ENCODE measurements around the gene TRIM27. TPM values are rescaled to one million over a fixed set of nuclear protein-coding genes. Genes with fewer than 3 reads are reported as not detected.
"Not testable (repeated sequence)": the region's sequence is repeated elsewhere in the genome, so short reads cannot be mapped to it uniquely, and the experiment has no call there.

TRIM27 gene
- total RNA-seq, 2 donors from 2014 or later: 34.4 to 51.2 TPM

DNA sequence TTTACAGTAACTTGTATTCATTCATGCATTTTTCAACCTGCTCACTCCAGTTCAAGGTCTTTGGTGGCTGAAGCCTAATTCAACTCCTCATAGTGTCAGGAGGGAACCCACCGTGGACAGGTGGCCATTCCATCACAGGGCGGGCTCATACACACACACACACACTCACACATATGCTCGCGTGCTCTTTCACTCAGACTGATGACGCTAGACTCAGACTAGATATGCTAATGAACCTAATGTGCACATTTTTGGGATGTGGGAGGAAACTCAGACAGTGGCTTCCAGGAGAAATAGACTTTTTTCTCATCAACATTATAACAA, 56.7 kb downstream of the TRIM27 start:
- peaks cover 27% of the 10 kb centered on the region for H3K36me3 Mint-ChIP-seq (ENCODE audit: low read depth)
- peaks cover 22% of the 10 kb centered on the region for H3K4me1 Mint-ChIP-seq
- ATAC-seq (replicated peaks): peak; percentile 42
- H3K27ac Mint-ChIP-seq: peak overlapping the region; percentile 8
- no peaks in the 10 kb centered on the region for H3K27me3 Mint-ChIP-seq
- H3K4me3 Mint-ChIP-seq: peak overlapping the region; percentile 97
- peaks cover 12% of the 10 kb centered on the region for H3K9me3 Mint-ChIP-seq

DNA sequence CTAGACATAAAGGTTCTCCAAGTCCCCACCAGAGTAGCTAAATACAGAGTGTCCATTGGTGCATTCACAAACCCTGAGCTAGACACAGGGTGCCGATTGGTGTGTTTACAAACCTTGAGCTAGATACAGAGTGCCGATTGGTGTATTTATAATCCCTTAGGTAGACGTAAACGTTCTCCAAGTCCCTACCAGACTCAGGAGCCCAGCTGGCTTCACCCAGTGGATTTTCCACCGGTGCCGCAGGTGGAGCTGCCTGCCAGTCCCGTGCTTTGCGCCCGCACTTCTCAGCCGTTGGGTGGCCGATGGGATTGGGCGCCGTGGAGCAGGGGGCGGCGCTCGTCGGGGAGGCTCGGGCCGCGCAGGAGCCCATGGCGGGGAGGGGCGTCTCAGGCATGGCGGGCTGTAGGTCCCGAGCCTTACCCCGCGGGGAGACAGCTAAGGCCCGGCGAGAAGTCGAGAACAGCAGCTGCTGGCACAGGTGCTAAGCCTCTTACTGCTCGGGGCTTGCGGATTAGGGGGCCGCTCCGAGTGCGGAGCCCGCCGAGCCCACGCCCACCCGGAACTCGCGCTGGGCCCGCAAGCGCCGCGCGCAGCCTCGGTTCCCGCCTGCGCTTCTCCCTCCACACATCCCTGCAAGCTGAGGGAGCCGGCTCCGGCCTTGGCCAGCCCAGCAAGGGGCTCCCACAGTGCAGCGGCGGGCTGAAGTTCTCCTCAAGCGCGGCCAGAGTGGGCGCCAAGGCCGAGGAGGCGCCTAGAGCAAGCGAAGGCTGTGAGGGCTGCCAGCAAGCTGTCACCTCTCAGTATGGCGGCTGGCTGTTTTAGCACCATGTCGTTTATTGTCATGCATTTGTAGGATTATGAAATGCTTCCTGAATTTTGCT, 57.3 kb downstream of the TRIM27 start:
- ATAC-seq (replicated peaks): peak; percentile 62
- peaks cover 22% of the 10 kb centered on the region for H3K4me1 Mint-ChIP-seq
- H3K4me3 Mint-ChIP-seq: peak overlapping the region; percentile 97

DNA sequence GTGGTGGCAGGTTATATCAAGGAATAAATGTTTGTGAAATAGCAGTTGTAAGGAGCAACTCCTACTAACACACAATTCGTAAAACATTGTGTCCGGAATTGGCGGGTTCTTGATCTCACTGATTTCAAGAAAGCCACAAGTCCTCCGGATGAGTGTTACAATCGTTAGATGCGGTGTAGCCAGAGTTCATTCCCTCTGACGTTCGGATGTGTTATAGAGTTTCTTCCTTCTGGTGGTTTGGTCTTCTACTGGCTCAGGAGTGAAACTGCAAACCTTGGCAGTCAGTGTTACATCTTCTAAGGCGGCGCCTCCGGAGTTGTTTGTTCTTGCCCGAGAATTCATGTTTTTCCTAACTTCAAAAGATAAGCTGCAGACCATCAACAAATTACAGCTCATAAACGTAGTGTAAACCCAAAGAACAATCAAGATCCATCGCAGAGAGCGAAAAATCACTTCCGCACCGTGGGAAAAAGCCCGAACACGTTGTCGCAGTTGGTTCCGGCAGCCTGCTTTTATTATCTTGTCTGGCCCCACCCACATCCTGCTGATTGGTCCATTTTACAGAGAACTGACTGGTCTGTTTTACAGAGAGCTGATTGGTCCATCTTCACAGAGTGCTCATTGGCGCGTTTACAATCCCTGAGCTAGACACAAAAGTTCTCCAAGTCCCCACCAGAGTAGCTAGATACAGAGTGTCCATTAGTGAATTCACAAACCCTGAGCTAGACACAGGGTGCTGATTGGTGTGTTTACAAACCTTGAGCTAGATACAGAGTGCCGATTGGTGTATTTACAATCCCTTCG, 58.2 kb downstream of the TRIM27 start:
- ATAC-seq (replicated peaks): peak; percentile 23
- no peaks in the 10 kb centered on the region for H3K27me3 Mint-ChIP-seq
- peaks cover 22% of the 10 kb centered on the region for H3K4me1 Mint-ChIP-seq
- H3K36me3 Mint-ChIP-seq (ENCODE audit: low read depth): peaks cover 27% of the 10 kb centered on the region
- peaks cover 12% of the 10 kb centered on the region for H3K9me3 Mint-ChIP-seq
- H3K27ac Mint-ChIP-seq: peak overlapping the region; percentile 92
- peak overlapping the region; percentile 97 for H3K4me3 Mint-ChIP-seq

More for the DNA sequence above, 57.3 kb downstream of the TRIM27 start:
- H3K9me3 Mint-ChIP-seq: peaks cover 12% of the 10 kb centered on the region
- not testable (repeated sequence) for H3K27me3 Mint-ChIP-seq
- H3K27ac Mint-ChIP-seq: peak overlapping the region; percentile 92
- peaks cover 27% of the 10 kb centered on the region for H3K36me3 Mint-ChIP-seq (ENCODE audit: low read depth)

DNA sequence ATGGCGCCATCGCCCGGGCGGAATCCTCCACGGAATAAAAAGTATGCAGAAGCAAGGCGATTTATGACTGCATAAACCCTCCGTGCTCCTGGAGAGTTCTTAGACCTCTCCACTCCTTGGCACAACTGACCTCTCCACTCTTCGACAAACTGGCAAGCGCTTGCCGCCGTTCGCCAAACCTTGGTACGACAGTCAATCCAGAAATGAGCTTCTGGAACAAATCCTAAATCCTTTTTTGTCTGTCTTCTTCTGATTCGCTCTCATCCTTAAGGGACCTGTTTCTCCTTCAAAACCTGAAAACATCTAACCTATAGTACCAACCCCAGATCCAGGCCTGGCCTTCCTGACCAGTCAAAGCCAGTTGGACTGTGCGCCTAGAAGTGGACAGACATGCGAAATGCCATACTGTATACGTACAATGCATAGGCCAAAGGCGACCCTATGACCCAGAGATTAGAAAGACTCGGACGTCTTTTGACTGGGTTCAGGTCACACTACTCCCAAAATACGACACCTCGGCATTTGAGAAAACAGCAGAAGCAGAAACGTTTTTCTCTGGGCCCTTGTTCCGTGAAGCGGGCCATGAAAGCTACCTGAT, 59.4 kb downstream of the TRIM27 start:
- H3K9me3 Mint-ChIP-seq: peaks cover 12% of the 10 kb centered on the region
- peak overlapping the region; percentile 97 for H3K4me3 Mint-ChIP-seq
- no peaks in the 10 kb centered on the region for H3K27me3 Mint-ChIP-seq
- peak overlapping the region; percentile 100 for H3K27ac Mint-ChIP-seq
- peaks cover 22% of the 10 kb centered on the region for H3K4me1 Mint-ChIP-seq
- peaks cover 27% of the 10 kb centered on the region for H3K36me3 Mint-ChIP-seq (ENCODE audit: low read depth)
- no peak for ATAC-seq (replicated peaks)

DNA sequence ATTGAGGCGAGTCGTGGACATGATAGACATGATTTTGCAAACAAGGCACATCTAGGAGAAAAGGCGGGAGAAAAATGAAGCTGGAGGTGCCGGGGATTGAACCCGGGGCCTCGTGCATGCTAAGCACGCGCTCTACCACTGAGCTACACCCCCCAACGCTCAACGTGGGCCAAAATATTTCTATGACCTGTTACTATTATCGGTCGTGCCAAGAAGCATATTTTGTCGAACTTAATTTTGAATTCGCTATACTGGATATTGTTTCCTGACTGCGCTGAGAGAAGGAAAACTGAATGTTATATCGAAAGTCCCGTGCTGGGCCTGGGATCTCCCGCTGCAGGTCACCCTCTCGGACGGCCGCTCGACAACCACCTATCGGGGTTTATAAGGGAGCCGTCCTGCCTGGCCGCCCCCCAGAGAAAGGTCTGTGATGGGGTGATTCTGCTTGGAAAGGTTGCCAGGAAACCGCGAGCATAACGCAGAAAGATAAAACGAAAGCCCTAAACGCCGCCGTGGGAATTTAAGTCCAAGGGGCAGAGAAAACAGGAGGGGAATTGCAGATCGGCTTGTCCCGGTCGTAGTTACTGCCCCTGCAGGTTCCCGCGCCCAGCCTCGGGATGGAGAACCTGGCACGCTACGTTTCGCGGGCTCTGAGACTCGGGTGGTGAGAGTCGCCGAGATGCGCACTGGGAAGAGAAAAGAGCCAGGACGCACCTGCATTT, 60.0 kb downstream of the TRIM27 start:
- H3K9me3 Mint-ChIP-seq: peaks cover 12% of the 10 kb centered on the region
- H3K4me1 Mint-ChIP-seq: peaks cover 22% of the 10 kb centered on the region
- peak overlapping the region; percentile 97 for H3K4me3 Mint-ChIP-seq
- H3K27me3 Mint-ChIP-seq: no peaks in the 10 kb centered on the region
- H3K36me3 Mint-ChIP-seq (ENCODE audit: low read depth): peaks cover 27% of the 10 kb centered on the region
- peak; percentile 66 for ATAC-seq (replicated peaks)
- H3K27ac Mint-ChIP-seq: peak overlapping the region; percentile 100

GRCh38 chr6:28862077-28862476, 61.7 kb downstream of the TRIM27 start:
- H3K36me3 Mint-ChIP-seq (ENCODE audit: low read depth): peaks cover 27% of the 10 kb centered on the region
- no peaks in the 10 kb centered on the region for H3K27me3 Mint-ChIP-seq
- H3K27ac Mint-ChIP-seq: peak overlapping the region; percentile 100
- H3K4me3 Mint-ChIP-seq: peak overlapping the region; percentile 97
- H3K9me3 Mint-ChIP-seq: peaks cover 12% of the 10 kb centered on the region
- H3K4me1 Mint-ChIP-seq: peaks cover 22% of the 10 kb centered on the region
- no peak for ATAC-seq (replicated peaks)

DNA sequence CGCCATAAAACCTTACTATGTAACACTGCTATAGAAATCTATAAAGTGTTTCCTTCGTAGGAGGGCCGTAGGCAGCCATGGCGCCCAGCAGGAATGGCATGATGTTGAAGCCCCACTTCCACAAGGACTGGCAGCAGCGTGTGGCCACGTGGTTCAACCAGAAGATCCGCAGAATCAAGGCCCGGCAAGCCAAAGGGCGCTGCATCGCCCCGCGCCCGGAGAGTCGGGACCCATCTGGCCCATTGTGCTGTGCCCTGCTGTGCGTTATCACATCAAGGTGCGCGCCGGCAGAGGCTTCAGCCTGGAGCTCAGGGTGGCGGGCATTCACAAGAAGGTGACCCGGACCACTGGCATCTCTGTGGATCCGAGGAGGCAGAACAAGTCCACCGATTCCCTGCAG, 62.4 kb downstream of the TRIM27 start:
- H3K27ac Mint-ChIP-seq: no peak overlapping the region
- no peak for ATAC-seq (replicated peaks)
- H3K4me3 Mint-ChIP-seq: no peak overlapping the region
- peaks cover 12% of the 10 kb centered on the region for H3K9me3 Mint-ChIP-seq
- H3K36me3 Mint-ChIP-seq (ENCODE audit: low read depth): peaks cover 27% of the 10 kb centered on the region
- H3K4me1 Mint-ChIP-seq: peaks cover 22% of the 10 kb centered on the region
- H3K27me3 Mint-ChIP-seq: no peaks in the 10 kb centered on the region

DNA sequence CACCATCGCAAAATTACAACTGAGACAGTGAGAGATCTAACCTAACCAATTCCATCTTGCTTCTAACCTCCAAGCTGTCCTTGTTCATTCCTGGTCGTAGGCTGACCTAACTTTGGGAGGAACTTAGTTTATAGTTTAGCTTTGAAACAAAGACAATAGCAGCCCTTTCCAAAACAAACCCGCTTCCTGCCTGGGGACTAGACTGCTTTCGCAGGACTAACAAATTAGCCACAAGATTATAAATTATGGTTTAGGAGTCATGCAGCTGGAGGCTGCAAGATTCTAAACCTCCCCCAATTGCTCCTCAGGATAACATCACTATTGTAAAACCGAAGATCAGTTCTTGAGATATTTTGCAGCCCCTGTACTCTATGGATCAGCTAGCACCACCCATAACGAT, 63.2 kb downstream of the TRIM27 start:
- no peak overlapping the region for H3K27ac Mint-ChIP-seq
- peaks cover 19% of the 10 kb centered on the region for H3K4me1 Mint-ChIP-seq
- no peak for ATAC-seq (replicated peaks)
- H3K36me3 Mint-ChIP-seq (ENCODE audit: low read depth): peaks cover 23% of the 10 kb centered on the region
- H3K9me3 Mint-ChIP-seq: peaks cover 9% of the 10 kb centered on the region
- no peaks in the 10 kb centered on the region for H3K27me3 Mint-ChIP-seq
- no peak overlapping the region for H3K4me3 Mint-ChIP-seq

DNA sequence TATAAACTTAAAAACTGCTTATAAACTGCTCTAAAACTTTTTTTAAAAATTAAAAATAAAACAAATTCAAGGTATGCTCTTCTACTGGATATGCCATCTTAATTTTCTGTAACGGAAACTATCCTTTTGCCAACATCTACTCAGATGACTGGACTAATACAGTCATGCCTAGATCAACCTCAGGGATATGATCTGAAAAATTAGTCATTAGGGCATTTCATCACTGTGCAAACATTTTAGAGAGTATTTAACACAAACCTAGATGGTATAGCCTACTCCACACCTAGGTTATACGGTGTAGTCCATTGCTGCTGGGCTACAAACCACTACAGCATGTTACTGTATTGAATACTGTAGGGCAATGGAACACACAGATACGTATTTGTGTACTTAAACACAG, 64.8 kb downstream of the TRIM27 start:
- ATAC-seq (replicated peaks): no peak
- Mint-ChIP-seq H3K4me3 (no peak overlapping the region), H3K9me3 (peaks cover 7% of the 10 kb centered on the region), H3K4me1 (peaks cover 11% of the 10 kb centered on the region), H3K27me3 (no peaks in the 10 kb centered on the region), H3K27ac (no peak overlapping the region), H3K36me3 (ENCODE audit: low read depth) (peaks cover 14% of the 10 kb centered on the region)

GRCh38 chr6:28856620-28857005, 67.2 kb downstream of the TRIM27 start:
- Mint-ChIP-seq H3K9me3 (no peaks in the 10 kb centered on the region), H3K36me3 (ENCODE audit: low read depth) (no peaks in the 10 kb centered on the region), H3K4me3 (no peak overlapping the region), H3K27ac (no peak overlapping the region), H3K4me1 (no peaks in the 10 kb centered on the region), H3K27me3 (peaks cover 1% of the 10 kb centered on the region)
- no peak for ATAC-seq (replicated peaks)

- not testable (repeated sequence) for H3K4me3 Mint-ChIP-seq; H3K36me3 Mint-ChIP-seq (ENCODE audit: low read depth); H3K4me1 Mint-ChIP-seq; H3K27ac Mint-ChIP-seq; H3K27me3 Mint-ChIP-seq; ATAC-seq (replicated peaks); H3K9me3 Mint-ChIP-seq
These were observed 69.4 kb downstream of the TRIM27 start for GRCh38 chr6:28854405-28854804.
